Immature natural killer cell (primary cell): ENCODE results near the gene CITED4. TPM values are rescaled to one million over a fixed set of nuclear protein-coding genes. Genes with fewer than 3 reads are reported as not detected.

Experiments
- DNase-seq, 3 donors: peaks; one replicate each; pipeline ENCODE4 v3.0.0; 2022; ENCODE audit warnings: mixed read lengths in 1 of 3
- H3K27ac Mint-ChIP-seq, 6 donors: one replicate each; pipeline ENCODE4 v1.8.0; 2020; ENCODE audit warnings: mixed read lengths in 6 of 6, mild to moderate bottlenecking in 5 of 6, inconsistent platforms in 4 of 6, moderate library complexity in 3 of 6
- H3K27me3 Mint-ChIP-seq, 3 donors: one replicate each; pipeline ENCODE4 v1.8.0; 2020 to 2021; ENCODE audit warnings: low read depth in 3 of 3, mild to moderate bottlenecking in 3 of 3, mixed read lengths in 3 of 3, moderate library complexity in 3 of 3, inconsistent platforms in 1 of 3
- H3K36me3 Mint-ChIP-seq, 3 donors: one replicate each; pipeline ENCODE4 v1.8.0; 2020; ENCODE audit warnings: mixed read lengths in 3 of 3, inconsistent platforms in 2 of 3, mild to moderate bottlenecking in 2 of 3
- H3K4me1 Mint-ChIP-seq, 2 donors: one replicate each; pipeline ENCODE4 v1.8.0; 2020; ENCODE audit warnings: inconsistent platforms in 2 of 2, mild to moderate bottlenecking in 2 of 2, mixed read lengths in 2 of 2, moderate library complexity in 1 of 2
- H3K4me3 Mint-ChIP-seq, 5 donors: one replicate each; pipeline ENCODE4 v1.8.0; 2020; ENCODE audit warnings: mild to moderate bottlenecking in 5 of 5, mixed read lengths in 5 of 5, inconsistent platforms in 3 of 5, moderate library complexity in 3 of 5
- H3K9me3 Mint-ChIP-seq, 6 donors: one replicate each; pipeline ENCODE4 v1.8.0; 2020; ENCODE audit warnings: mild to moderate bottlenecking in 6 of 6, mixed read lengths in 6 of 6, inconsistent platforms in 4 of 6, moderate library complexity in 3 of 6
- polyA plus RNA-seq, 3 donors: library from polyadenylated mRNA; unstranded; fragments of 300-500 nt; fragmentation: Illumina TruSeq; gene quantifications; one replicate each; pipeline ENCODE4 v1.2.3, GENCODE V29; 2021

The CITED4 gene
- polyA plus RNA-seq, 3 donors from 2014 or later = 2.1 to 3.5 (median 2.7) TPM

DNA sequence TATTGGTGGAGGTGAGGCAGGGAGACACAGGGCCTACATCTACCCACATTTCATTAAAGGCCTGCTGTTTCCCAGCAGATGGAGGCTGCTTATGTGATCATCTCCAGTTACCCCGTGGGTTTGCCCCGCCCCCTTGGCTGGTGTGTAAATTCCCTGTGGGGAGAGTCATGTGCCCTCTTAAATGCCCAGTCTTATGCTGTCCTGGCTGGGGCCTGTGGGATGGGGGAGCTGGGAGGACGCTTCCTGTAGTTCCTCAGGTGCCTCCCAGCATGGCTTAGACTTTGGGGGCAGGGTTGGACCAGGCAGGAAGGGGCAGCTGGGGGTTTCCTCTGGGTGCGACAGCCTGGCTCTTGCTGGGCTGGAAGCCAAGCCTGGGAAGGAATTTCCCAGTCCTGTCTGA lies 15.5 kb upstream of the CITED4 start:
- no peaks in the 10 kb centered on the region for H3K9me3 Mint-ChIP-seq
- H3K4me1 Mint-ChIP-seq = peaks cover 41 to 43% of the 10 kb centered on the region in 2 donors
- H3K27me3 Mint-ChIP-seq = peaks cover 0 to 8% (median under 1%) of the 10 kb centered on the region in 3 donors
- DNase-seq = no peak
- peak overlapping the region in 3 of 6 donors; percentile 31 to 50 (median 44) for H3K27ac Mint-ChIP-seq
- H3K4me3 Mint-ChIP-seq = peak overlapping the region in 1 of 5 donors; percentile 56
- no peaks in the 10 kb centered on the region for H3K36me3 Mint-ChIP-seq

DNA sequence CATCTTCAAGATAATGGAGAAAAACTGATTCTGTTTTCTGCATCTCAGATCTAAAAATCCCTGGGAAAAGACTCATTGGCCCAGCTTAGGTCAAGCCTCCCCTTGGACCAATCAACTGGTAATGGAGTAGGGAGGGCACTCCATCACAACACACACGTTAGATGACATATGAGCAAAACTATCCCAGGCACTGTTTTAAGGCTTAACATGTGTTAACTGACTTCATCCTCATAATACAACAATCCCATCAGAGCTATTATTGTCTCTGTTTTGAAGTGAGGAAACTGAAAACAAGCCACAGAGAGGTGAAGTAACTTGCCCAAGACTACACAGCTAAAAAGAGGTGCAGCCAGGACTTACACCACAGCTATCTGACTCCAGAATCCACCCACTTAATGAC lies 14.7 kb upstream of the CITED4 start:
- H3K36me3 Mint-ChIP-seq = no peaks in the 10 kb centered on the region
- H3K27ac Mint-ChIP-seq = peak overlapping the region in 5 of 6 donors; percentile 50 to 81 (median 65)
- peaks cover 0 to 6% (median 0%) of the 10 kb centered on the region in 3 donors for H3K27me3 Mint-ChIP-seq
- H3K4me1 Mint-ChIP-seq = peaks cover 41 to 43% of the 10 kb centered on the region in 2 donors
- no peaks in the 10 kb centered on the region for H3K9me3 Mint-ChIP-seq
- H3K4me3 Mint-ChIP-seq = peak overlapping the region in 3 of 5 donors; percentile 1 to 56 (median 6)
- no peak for DNase-seq

DNA sequence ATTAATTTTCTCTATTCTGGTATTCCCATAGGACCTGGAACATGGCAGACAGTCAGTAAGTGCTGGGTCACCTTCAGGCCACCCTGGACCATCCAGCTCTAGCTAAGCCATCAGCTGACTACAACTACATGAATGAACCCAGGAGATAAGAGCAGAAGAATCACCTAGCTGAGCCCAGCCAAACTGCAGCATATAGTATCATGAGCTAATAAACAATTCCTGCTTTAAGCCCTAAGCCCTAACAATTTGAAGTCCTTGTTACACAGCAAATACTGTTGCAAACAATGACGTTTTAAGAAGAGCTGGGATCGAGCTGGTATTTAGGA lies 14.2 kb upstream of the CITED4 start:
- H3K36me3 Mint-ChIP-seq = no peaks in the 10 kb centered on the region
- peaks cover 0 to 6% (median 0%) of the 10 kb centered on the region in 3 donors for H3K27me3 Mint-ChIP-seq
- no peak for DNase-seq
- peak overlapping the region in 1 of 5 donors; percentile 69 for H3K4me3 Mint-ChIP-seq
- no peaks in the 10 kb centered on the region for H3K9me3 Mint-ChIP-seq
- H3K4me1 Mint-ChIP-seq = peaks cover 41 to 43% of the 10 kb centered on the region in 2 donors
- peak overlapping the region in 5 of 6 donors; percentile 32 to 84 (median 81) for H3K27ac Mint-ChIP-seq

- Mint-ChIP-seq H3K27me3 (peaks cover 0 to 4% (median 0%) of the 10 kb centered on the region in 3 donors), H3K4me1 (peaks cover 41 to 43% of the 10 kb centered on the region in 2 donors), H3K4me3 (peak overlapping the region in 1 of 5 donors; percentile 40), H3K36me3 (no peaks in the 10 kb centered on the region), H3K9me3 (no peaks in the 10 kb centered on the region), H3K27ac (no peak overlapping the region)
- DNase-seq = no peak
These were observed 11.8 kb upstream of the CITED4 start for GRCh38 chr1:40873863-40874472.

GRCh38 chr1:40872276-40872675 lies 10.1 kb upstream of the CITED4 start:
- H3K9me3 Mint-ChIP-seq = no peaks in the 10 kb centered on the region
- peaks cover 0 to 4% (median 0%) of the 10 kb centered on the region in 3 donors for H3K27me3 Mint-ChIP-seq
- peaks cover 35 to 36% of the 10 kb centered on the region in 2 donors for H3K4me1 Mint-ChIP-seq
- no peak overlapping the region for H3K4me3 Mint-ChIP-seq
- no peak overlapping the region for H3K27ac Mint-ChIP-seq
- DNase-seq = no peak
- H3K36me3 Mint-ChIP-seq = no peaks in the 10 kb centered on the region

GRCh38 chr1:40870135-40870728 lies 8.1 kb upstream of the CITED4 start:
- Mint-ChIP-seq H3K4me1 (peaks cover 14 to 16% of the 10 kb centered on the region in 2 donors), H3K9me3 (no peaks in the 10 kb centered on the region), H3K27me3 (peaks cover 0 to 1% (median 0%) of the 10 kb centered on the region in 3 donors), H3K36me3 (no peaks in the 10 kb centered on the region), H3K27ac (no peak overlapping the region), H3K4me3 (no peak overlapping the region)
- DNase-seq = no peak

GRCh38 chr1:40868051-40868723 lies 6.0 kb upstream of the CITED4 start:
- DNase-seq = no peak
- Mint-ChIP-seq H3K4me1 (peaks cover under 1 to 1% of the 10 kb centered on the region in 2 donors), H3K27me3 (peaks cover 0 to 3% (median 1%) of the 10 kb centered on the region in 3 donors), H3K4me3 (no peak overlapping the region), H3K9me3 (no peaks in the 10 kb centered on the region), H3K27ac (no peak overlapping the region), H3K36me3 (no peaks in the 10 kb centered on the region)

DNA sequence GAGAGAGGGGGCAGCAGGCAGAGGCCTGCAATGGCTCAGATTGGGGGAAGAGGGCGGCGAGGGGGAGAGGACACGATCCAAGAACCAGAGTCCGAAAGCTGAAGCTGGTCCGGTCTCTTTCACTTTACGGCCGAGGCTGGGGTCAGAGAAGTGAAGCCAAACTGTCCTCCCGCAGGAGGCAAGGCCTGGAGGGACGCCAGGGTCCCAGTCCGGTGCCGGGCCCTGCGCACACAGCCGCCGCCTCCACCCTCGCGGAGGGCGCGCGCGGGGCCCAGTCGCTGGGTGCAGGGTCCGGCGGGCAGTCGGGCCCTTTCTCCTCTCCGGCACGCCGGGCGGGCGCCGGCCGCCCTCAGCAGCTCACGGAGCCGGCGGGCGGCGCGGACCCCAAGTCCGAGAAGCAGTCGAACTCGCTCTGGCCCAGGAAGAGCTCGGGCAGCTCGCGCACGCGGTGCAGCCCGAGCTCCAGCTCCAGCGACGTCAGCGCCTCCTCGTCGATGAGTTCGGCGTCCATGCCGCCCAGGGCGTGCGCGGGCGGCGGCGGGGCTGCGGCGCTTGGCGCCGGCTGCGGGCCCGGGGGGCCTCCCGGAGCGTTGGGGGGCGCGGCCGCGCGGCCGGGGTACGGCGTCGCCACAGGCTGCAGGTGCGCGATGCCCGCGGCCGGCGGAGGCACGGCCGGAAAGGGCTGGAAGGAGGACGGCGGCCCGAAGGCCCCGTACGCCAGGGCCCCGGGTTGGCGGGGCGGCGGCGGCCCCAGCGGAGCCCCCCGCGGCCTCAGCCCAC lies 749 bp downstream of the CITED4 start:
- Mint-ChIP-seq H3K4me1 (peaks cover 9 to 13% of the 10 kb centered on the region in 2 donors), H3K9me3 (no peaks in the 10 kb centered on the region), H3K36me3 (no peaks in the 10 kb centered on the region), H3K27ac (peak overlapping the region in 2 of 6 donors; percentile 61 to 64), H3K27me3 (peaks cover 0 to 12% (median 7%) of the 10 kb centered on the region in 3 donors), H3K4me3 (peak overlapping the region; percentile 80 to 86 (median 84))
- peak in 2 of 3 donors; percentile 34 to 37 for DNase-seq

DNA sequence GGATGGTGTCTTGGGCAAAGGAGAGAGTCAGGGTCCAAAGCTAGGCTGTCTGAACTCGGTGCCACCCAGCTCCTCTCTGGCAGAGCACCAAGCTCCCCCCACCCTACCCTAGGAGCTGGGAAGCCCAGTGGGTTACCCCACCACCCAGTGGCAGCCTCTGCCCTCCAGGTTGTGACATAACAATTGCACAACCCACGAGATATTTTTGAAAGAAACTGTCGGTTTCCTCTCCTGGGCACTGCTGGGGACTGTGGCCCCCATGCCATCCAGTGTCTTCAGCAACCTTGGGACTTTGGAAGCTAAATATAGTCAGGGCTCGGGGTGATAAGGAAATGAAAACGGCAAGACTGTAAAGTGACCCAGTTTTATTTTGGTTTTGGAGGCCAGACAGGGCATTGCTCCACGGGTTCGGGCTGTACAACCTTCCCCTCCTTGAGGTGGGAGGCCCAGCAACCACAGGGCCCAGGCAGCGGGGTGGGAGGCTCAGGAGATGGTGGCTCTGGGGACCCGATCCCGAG lies 1.4 kb downstream of the CITED4 start:
- peaks cover 2 to 12% (median 7%) of the 10 kb centered on the region in 3 donors for H3K27me3 Mint-ChIP-seq
- peak overlapping the region; percentile 80 to 86 (median 84) for H3K4me3 Mint-ChIP-seq
- no peaks in the 10 kb centered on the region for H3K9me3 Mint-ChIP-seq
- no peak for DNase-seq
- H3K36me3 Mint-ChIP-seq = no peaks in the 10 kb centered on the region
- peaks cover 9 to 13% of the 10 kb centered on the region in 2 donors for H3K4me1 Mint-ChIP-seq
- H3K27ac Mint-ChIP-seq = peak overlapping the region in 4 of 6 donors; percentile 45 to 64 (median 61)

DNA sequence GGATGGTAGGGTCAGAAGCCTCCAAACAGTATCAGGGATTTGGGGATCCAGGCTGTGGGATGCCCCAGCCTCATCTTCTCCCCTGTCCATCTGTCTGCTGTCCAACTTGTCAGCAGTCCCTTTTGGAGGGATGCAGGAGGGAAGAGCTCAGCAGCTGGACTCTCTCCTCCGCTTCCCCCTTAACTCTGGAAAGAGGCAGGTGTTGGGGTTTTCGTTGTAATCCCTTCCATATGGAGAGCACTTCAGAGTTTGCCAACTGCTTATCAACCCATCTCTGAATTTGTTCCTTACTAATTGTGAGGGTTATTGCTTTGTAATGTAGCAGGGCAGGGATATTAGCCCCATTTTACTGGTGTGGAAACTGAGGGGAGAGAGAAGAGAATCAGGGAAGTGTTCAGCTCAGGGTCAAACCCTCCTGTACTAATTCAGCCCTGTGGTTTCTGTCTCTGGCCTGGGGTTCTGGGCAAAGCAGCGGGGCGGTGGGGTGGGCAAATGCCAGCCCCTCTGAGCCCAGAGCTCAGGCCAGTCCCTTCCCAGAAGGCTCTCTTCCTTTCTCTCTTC lies 3.2 kb downstream of the CITED4 start:
- DNase-seq = no peak
- Mint-ChIP-seq H3K36me3 (no peaks in the 10 kb centered on the region), H3K27me3 (peaks cover 3 to 9% (median 7%) of the 10 kb centered on the region in 3 donors), H3K27ac (no peak overlapping the region), H3K9me3 (no peaks in the 10 kb centered on the region), H3K4me3 (peak overlapping the region in 2 of 5 donors; percentile 25 to 44), H3K4me1 (peaks cover 9 to 13% of the 10 kb centered on the region in 2 donors)

GRCh38 chr1:40857737-40858136 lies 4.4 kb downstream of the CITED4 start:
- Mint-ChIP-seq H3K9me3 (no peaks in the 10 kb centered on the region), H3K4me3 (no peak overlapping the region), H3K4me1 (peaks cover 6 to 10% of the 10 kb centered on the region in 2 donors), H3K27ac (no peak overlapping the region), H3K36me3 (no peaks in the 10 kb centered on the region), H3K27me3 (peaks cover 3 to 9% (median 7%) of the 10 kb centered on the region in 3 donors)
- no peak for DNase-seq

DNA sequence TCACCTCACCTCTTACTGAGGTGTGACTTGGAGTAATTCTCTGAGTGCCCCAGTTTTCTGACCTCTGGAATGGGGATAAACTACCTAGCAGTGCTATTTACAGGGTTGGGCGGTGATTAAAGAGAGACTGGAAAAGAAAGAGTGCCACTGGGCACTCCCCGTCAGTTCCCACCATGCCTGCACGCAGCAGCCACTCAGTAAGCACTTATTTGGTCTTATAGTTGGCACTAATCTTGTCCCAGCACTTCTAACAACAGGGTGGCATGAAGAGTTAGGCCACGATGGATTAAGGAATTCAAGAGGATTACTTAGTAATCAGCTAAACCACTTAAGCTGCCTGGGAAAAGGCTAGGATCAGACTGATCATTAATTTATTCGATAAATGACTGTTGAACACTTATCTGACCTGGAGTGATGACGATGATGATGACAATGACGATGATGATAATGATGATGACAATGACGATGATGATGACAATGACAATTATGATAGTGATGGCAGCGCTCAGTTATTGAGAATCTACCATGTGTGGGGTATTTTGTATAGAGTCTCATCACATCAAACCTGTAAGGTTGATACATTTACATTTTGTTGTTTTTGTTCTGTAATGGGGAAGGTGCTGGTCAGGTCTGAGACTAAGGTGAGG lies 5.4 kb downstream of the CITED4 start:
- no peak for DNase-seq
- Mint-ChIP-seq H3K27me3 (peaks cover 3 to 9% (median 7%) of the 10 kb centered on the region in 3 donors), H3K9me3 (no peaks in the 10 kb centered on the region), H3K27ac (no peak overlapping the region), H3K36me3 (no peaks in the 10 kb centered on the region), H3K4me1 (peaks cover 0 to 6% of the 10 kb centered on the region in 2 donors), H3K4me3 (no peak overlapping the region)

GRCh38 chr1:40856116-40856515 lies 6.0 kb downstream of the CITED4 start:
- Mint-ChIP-seq H3K4me3 (no peak overlapping the region), H3K27me3 (peaks cover 3 to 9% (median 7%) of the 10 kb centered on the region in 3 donors), H3K9me3 (no peaks in the 10 kb centered on the region), H3K27ac (no peak overlapping the region), H3K4me1 (peaks cover 0 to 6% of the 10 kb centered on the region in 2 donors), H3K36me3 (no peaks in the 10 kb centered on the region)
- no peak for DNase-seq
